ENCODE measurements around the gene ACSL3.
A peak's percentile ranks its signal among the peaks of the same experiment; 100 is the strongest.
"Not testable (repeated sequence)": the region's sequence is repeated elsewhere in the genome, so short reads cannot be mapped to it uniquely, and the experiment has no call there.

The ACSL3 gene

DNA sequence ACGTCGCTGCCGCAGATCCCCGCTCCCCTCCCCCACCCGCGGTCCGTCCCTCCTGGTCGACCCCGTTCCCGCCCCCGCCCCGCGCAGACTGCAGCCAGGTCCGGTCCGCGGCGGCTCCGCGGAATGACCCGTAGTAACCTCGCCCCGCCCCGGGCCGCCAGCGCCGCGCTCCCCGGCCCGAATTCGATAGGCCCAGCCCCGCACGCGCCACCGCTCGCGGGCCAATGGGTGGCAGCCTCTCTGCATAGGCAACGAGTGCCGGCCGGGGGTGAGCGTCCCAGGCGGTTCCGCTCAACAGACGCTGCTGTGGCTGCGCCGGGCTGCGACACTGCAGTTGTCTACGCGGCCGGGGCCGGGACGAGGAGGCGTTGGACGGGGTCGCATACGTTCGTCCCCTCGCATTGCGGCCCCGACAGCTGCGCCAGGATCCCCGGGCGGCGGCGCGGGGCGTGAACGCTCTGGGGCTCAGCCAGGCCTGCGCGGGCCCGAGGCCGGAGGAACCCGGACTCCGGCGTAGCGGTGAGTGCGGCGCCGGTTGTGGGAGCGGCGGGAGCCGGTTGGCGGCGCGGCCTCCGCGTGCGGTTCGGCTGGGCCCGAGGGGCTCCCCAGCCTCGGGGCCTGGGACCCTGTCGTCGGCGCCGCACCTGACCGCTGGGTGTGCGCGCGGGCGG, at the start of gene ACSL3:
Gene ACSL3, plus strand, starts transcription at position 297 of the 671 bp plus-strand sequence. CDS start 47,737 bp downstream, outside the sequence.
- peak; percentile 93 for DNase-seq

DNA sequence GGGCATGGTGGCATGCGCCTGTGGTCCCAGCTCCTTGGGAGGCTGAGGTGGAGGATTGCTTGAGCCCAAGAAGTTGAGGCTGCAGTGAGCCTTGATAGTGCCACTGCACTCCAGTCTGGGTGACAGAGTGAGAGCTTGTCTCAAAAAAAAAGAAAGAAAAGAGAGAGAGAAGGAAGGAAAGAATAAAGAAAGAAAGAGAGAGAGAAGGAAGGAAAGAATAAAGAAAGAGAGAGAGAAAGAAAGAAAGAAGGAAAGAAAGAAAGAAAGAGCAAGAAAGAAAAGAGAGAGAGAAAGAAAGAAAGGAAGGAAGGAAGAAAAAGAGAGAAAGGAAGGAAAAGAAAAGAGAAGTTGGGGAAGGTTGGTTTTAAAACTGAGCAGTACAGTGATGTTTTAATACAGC, 49.0 kb upstream of the ACSL3 start:
- no peak for DNase-seq

GRCh38 chr2:222813177-222813843, 47.5 kb upstream of the ACSL3 start:
- no peak for DNase-seq

- DNase-seq: no peak
Measured at GRCh38 chr2:222819722-222820333, 41.0 kb upstream of the ACSL3 start.

DNA sequence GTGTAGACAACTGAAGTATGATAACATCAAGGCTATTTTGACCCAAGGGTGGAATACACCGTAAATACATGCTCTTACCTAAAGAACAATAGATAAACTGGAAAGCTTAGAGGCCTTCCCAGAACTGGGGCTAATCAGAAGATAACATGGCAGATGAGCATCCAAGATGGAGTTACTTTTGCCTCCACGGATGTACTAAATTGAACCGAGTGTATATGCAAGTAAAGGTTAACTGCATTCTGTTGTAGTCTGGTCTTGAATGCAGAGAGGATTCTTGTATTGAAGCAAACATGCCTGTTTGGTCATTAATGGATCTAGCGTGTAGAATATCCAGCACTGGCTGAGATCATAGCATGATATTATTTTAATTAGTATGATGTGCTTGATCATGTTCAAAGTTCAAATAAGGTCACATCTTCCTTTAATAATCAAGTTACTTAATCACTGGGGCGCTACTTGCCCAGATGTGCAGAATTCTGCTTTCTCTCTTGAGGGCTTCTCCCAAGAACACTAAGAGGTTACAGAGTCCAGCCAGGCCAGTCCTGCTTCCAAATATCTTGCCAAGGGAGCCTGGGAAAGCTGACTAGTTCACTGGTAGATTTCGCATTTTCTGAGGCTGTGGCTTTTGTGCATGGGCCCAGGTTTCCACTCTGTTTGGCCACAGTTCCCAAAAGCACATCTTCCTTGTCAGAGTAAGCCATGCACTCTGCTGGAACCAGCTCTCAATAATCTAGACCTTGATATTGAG, 37.5 kb upstream of the ACSL3 start:
- DNase-seq: no peak

DNA sequence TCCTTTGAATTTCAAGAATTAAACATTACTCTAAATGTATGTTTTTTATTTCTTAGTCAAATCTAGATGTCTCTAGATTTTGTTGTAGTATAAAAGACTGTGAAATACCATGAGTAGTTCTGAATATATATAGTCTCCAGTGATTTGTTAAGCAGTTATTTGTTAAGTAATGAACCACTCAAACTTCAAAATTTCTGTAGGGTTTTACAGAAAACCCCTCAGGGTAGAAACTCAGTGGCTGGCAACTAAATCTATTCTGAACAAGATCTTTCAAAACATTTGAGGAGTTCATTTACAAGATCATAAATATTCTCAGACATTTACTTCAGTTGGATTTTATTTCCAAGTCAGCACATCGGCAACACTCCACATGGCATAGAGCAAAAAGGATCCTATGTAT, 35.8 kb upstream of the ACSL3 start:
- no peak for DNase-seq

DNA sequence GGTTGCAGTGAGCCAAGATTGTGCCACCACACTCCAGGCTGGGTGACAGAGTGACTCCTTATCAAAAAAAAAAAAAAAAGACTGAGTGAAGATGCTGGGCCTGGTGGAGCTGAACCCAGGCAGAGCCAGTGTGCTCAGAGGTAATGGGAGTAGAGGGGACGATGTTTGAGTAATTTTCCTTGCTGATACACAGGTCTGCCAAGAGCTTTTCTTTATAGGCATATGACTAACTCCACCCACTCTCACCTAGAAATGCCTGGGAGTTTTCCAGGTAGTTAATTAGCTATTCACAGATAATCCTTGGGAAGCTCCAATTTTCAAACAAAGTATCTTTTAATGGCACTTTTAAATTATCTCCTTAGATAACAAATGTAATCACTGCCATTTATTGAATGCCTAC, 33.4 kb upstream of the ACSL3 start:
- DNase-seq: no peak

DNA sequence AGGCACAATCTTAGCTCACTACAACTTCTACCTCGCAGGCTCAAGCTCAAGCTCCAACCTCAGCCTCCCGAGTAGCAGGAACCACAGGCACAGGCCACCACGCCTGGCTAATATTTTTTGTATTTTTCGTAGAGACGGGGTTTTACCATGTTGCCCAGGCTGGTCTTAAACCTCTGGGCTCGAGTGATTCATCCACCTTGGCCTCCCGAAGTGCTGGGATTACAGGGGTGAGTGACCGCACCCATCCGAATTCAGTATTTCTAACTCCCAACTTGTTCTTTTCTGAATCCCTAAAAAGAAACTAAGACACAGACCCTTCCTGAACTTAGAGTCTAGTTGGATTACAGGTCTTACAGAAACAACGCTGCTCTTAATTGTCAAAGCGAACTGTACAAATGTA, 32.3 kb upstream of the ACSL3 start:
- DNase-seq: no peak

- DNase-seq: no peak
Measured at GRCh38 chr2:222830164-222830563, 30.7 kb upstream of the ACSL3 start.

DNA sequence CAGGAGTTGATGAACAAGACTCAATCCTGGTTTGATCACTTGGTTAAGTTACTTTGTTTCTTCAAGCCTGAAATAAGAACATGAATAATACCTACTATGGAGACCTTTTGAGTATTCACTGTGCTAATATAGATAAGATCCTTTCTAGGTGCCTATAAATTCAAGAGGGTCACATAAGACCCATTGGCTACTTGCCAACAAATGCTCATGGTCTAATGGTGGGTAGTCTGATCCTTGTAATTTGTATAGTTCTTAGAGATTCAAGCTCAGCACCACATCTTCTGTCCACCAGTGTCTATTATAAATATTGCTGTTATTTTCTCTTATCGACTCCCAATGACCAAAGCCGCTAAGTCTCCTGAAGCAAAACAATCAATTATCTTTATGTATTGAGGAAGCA, 27.4 kb upstream of the ACSL3 start:
- no peak for DNase-seq

DNA sequence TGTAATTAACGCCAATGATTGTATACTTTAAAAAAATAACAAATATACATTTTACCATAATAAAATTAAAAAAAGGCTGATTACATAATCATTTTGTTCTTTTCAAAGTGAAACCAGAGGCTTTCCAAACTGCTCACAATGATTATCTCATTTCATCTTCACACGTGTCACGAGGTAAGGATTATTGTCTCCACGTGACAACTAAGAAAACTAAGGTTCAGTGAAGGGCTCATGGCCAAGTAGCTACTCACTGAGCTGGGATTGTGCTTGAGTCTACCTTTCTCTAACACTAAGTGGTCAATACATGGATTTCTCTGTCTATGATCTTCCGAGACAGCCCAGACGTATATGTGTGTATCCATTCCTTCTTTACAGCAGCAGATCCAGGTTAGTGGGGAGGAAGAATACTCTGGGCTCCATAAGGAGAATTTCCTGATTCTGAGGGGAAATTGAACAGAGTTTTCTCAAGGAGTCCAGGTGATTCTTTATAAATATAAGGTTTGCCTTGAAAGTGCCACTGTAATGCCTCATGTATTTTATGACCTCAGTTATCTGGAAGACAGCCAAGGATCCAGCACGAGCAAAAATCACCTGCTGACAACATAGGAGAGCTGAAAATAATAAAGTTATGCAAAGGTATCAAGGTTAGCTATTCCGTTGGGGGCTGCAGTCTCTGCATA, 25.6 kb upstream of the ACSL3 start:
- no peak for DNase-seq

GRCh38 chr2:222835823-222836151, 25.0 kb upstream of the ACSL3 start:
- no peak for DNase-seq

DNA sequence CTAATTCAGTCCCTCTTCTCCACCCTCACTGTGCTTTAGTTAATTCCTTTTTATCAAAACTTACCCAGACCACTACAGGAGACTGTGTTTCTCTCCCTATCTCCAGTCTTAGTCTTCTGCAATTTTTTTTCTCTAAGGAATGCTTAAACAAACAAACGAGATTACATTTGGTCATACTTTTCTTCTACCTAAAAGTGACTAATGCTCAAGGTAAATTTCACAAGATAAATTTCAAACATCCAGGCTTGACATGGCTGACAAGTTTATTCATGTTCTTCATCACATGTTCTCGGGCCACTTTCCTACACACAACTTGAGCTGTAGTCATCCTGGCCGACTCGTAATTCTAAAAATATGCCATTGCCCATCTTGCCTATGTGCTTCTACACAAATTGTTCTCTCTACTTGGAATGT, 23.2 kb upstream of the ACSL3 start:
- no peak for DNase-seq

DNA sequence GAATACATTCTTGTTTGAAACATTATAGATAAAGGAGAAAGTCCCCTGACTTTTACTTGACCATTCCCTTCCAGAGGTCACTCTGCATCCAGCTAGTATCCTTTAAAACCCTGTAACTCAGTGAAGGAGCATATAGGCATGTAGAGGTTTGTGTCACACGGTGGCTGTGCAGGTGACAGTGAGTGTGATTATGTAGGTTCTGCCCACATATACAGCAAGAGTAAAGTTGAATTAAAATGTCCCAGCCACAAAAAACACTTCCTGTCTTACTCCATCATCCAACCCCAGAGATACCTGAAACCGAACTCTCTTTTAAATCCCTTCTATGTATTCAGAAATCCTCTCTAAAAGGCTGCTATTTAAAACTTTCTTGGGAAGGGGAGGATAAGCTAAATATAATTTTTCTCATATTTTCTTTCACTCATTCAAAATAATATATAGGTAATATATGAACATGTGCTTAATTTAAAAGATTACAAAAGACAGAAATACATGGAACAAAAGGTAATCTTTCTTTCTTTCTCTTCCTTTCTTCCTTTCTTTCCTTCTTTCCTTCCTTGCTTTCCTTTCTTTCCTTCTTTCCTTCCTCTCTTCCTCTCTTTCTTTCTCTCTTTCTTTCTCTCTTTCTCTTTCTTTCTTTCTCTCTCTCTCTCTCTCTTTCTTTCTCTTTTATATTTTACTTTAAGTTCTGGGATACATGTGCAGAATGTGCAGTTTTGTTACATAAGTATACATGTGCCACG, 20.6 kb upstream of the ACSL3 start:
- no peak for DNase-seq

DNA sequence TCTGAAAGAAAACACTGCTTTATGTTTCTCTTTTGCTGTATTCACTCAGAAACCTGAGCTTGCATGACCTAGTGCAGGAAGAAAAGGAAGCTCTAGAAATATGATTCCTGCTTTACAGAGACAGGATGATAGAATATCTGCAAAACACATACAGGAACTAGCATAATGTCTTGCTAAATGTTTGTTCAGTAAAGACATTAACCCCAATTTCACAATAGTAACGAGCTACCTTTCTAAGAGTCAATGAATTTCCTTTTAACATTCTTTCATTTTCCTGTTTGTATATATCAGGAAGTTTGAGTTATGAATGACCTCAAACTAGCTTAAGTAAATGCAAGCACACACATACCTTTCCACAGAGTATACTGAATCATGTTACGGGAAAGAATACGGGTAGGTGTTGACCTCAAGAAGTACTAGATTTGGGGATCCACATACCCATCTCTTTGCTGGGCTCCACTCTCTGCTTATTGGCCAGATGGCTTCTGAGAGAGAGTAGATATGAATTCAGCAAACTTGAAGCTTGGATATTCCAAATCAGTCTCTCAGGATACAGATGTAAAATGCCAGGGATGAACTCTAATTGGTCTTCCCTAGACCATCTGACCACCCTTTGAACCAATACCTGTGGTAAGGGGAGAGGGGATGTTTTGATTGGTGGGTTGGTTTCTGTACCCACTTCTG, 18.2 kb upstream of the ACSL3 start:
- no peak for DNase-seq

GRCh38 chr2:222844323-222844722, 16.5 kb upstream of the ACSL3 start:
- DNase-seq: no peak

DNA sequence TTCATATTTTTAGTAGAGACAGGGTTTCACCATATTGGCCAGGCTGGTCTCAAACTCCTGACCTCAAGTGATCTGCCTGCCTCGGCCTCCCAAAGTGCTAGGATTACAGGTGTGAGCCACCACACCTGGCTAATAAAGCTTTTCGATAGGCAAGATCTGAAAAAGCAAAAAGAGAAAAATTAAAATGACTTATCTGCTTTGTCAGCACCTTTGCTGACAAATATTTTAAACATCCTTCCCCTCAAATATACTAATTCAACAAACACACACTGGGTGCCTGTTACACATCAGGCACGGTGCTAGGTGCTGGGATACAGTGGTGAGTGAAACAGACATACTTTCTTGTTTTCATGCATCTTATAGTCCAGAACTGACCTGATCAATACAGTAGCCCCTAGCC, 15.5 kb upstream of the ACSL3 start:
- not testable (repeated sequence) for DNase-seq

DNA sequence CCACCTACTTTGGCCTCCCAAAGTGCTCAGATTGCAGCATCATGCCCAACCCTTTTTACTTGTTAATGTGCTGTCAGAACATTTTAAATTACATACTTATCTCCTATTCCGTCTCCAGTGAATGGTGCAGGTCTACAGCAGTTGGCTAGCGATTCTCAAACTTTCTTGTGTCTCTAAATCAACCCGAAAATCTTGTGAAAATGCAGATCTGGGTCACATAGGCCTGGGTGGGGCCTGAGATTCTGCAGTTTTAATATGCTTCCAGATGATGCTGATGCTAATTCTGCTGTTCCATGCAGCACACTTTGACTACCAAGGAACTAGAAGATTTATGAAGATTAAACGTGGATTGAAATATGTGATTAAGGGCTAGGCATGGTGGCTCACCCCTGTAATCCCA, 14.8 kb upstream of the ACSL3 start:
- no peak for DNase-seq

GRCh38 chr2:222848031-222848430, 12.8 kb upstream of the ACSL3 start:
- DNase-seq: not testable (repeated sequence)

DNA sequence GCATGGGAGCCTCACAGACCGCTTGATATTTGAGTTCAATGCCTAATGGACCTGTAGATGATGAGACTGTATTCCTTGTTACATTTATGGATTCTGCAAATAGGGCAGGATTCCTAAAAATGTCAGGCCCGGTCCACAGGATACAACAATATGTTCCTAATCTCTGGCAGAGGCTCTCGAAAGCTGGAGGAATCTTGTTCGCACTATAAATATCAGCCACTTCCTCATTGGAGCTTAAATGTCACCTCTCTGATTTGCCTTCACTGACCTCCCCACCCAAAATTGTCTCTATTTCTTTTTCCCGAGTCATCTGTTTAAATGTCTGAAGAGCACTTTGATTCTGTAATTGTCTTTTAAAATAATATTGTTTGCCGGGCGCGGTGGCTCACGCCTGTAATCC, 12.0 kb upstream of the ACSL3 start:
- no peak for DNase-seq

GRCh38 chr2:222851956-222852617, 8.7 kb upstream of the ACSL3 start:
- DNase-seq: no peak
